ENCODE data around the gene PLCH2.

PLCH2 gene, protein sequence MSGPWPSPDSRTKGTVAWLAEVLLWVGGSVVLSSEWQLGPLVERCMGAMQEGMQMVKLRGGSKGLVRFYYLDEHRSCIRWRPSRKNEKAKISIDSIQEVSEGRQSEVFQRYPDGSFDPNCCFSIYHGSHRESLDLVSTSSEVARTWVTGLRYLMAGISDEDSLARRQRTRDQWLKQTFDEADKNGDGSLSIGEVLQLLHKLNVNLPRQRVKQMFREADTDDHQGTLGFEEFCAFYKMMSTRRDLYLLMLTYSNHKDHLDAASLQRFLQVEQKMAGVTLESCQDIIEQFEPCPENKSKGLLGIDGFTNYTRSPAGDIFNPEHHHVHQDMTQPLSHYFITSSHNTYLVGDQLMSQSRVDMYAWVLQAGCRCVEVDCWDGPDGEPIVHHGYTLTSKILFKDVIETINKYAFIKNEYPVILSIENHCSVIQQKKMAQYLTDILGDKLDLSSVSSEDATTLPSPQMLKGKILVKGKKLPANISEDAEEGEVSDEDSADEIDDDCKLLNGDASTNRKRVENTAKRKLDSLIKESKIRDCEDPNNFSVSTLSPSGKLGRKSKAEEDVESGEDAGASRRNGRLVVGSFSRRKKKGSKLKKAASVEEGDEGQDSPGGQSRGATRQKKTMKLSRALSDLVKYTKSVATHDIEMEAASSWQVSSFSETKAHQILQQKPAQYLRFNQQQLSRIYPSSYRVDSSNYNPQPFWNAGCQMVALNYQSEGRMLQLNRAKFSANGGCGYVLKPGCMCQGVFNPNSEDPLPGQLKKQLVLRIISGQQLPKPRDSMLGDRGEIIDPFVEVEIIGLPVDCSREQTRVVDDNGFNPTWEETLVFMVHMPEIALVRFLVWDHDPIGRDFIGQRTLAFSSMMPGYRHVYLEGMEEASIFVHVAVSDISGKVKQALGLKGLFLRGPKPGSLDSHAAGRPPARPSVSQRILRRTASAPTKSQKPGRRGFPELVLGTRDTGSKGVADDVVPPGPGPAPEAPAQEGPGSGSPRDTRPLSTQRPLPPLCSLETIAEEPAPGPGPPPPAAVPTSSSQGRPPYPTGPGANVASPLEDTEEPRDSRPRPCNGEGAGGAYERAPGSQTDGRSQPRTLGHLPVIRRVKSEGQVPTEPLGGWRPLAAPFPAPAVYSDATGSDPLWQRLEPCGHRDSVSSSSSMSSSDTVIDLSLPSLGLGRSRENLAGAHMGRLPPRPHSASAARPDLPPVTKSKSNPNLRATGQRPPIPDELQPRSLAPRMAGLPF (N-terminal part only)

DNA sequence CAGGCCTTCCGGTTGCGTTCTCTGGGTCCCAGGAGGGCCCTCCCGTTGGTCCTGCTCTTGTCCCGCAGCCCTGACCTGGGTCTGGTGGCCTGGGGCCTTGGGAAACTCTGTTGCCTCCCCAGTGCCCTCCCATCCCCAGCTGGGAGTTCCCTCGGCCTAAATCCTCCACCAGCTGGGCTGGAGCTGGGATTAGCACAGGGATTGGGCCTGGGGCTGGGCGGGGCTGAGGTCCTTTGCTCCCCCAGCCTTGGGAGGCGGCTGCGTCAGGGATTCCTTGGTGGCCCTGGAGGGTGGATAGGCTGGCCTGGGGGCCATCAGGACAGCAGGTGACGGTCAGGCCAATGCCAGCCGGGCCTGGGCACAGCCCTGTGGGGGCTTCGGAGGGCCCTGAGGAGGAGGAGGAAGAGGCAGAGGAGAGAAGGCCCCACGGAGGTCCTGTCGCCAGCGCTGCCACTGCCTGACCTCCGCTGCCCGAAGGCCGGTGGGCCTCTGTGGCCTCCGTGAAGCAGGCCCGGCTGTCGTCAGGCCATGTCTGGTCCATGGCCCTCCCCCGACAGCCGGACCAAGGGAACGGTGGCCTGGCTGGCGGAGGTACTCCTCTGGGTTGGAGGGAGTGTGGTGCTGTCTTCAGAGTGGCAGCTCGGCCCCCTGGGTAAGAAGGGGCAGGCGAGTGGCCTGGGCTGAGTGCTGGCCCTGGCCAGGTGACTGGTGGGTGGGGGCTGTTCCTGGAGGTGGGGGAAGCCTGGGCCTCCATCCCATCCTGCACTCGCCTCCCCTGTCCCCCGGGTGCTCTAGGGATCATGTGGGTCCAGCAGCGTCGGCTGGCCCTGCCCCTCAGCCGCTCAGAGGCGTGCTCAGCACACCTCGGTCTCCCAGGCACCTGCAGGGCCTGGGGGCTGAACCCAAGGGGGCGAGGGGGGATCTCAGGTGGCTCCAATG is at the start of gene PLCH2:
TSS of gene PLCH2 (plus strand) at position 229 of the 939 bp plus-strand sequence. CDS start at position 529, 300 bp downstream.
- DNase-seq (ENCODE audit: low spot score): no peak

DNA sequence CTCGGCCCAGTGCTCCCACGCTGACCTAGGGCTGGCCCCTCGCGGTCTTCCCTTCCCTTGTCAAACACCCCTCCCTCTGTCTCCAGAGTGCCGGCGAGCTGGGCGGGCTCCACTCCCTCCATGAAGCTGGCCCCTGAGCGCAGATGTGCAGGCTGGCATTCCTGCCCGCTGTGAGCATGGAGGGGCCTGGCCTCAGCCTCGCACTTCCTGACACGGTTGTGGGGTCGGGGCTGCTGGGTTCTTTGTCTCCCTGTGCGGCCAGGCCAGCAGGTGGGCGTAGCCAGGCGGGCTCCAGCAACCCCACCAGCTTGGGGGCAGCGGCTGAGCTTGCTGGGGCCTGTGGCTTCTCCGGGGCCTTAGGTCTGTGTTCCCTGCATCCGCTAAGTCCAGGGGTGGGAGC is 49.5 kb upstream of the PLCH2 start:
- no peak for DNase-seq (ENCODE audit: low spot score)

DNA sequence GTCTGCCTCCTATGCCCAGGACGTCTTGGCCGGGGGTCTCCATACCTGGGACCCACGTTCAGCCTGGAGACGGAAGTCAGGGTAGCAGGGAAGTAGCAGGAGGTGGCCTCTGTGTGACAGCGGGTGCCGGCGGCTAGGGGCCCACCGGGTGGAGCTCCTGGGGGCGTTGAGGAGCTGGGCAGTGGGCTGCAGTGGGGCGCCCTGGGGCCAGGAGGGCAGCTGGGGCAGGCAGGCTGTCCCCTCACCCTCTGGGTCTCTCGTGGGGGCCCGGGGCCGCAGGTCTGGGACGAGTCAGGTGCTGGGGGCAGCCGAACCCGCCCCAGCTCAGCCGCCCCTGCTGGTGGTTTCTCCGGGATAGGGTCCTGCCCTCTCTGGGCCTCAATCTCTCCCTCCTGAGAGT is 49.0 kb upstream of the PLCH2 start:
- DNase-seq (ENCODE audit: low spot score): no peak

DNA sequence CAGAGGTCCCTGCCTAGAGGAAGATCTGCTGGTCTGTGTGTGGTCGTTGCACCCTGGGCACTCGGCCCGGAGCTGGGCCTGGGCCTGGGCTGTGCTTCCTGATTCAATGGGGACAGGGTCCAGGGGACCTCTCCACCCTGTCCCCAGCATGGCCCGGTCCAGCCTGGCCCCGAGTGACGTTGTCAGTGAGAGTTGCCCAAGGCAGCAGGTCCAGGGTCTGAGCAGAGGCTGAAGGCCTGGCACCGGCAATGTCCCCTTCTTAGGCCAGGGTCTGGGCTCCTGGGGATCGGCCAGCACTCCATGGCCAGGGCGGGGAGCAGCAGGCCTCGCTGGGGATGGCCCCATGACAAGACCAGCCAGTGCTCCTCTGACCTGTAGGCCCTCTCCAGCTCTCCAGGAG is 48.1 kb upstream of the PLCH2 start:
- no peak for DNase-seq (ENCODE audit: low spot score)

DNA sequence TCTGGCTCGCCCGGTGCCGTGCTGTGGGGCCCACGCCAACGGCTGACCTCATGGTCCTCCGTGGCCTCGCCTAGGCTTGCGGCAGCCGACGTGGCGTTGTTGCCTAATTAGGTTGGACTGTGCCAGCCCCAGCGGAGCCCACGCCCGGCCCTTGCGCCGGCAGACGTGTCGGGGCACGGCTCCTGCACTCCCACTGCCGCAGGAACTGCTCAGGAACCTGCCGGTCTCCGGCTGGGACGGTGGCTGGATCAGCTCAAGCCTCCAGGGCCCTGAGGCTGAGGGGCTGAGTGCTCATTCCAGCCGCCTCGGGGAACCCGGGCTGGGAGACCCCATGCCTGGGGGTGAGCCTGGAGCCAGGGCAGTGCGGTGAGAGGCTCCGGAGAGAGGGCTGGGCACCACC is 47.6 kb upstream of the PLCH2 start:
- no peak for DNase-seq (ENCODE audit: low spot score)

DNA sequence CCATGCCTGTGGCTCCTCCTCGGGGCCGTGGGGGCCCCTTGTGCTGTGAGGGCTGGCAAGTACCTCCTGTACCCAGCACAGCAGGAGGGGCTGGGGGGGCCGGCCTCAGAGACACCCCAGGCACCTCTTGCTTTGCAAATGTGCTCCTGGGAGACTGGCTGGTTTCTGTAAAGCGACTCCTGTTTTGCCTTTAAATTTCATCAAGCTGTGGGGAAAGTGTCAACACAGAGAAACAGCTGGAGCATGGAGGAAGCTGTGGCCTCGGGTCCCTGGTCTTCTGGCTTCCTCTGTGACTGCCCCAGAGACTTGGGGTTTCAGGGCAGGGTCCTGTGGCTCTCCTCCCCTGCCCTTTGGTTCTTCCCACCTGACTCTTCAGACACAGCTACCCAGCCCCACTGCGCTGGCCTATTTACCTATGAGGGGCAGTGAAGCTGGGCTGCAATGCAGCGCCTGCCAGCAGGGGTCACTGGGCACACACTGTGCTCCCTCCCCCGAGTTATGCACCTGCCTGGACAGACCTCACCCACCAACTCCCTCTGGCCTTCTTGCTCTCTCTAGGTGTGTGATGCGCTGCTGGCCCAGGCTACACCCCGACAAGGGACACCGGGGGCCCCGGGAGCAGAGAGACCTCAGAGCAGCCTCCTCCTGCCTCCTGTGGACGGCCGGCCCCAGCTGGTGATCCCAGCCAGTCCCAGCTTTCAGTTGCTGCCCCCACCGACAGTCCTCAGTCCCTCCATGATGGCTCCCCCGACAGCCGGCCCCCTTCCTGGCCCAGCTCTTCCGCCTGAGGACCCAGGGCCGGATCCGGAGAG is 46.1 kb upstream of the PLCH2 start:
- no peak for DNase-seq (ENCODE audit: low spot score)

DNA sequence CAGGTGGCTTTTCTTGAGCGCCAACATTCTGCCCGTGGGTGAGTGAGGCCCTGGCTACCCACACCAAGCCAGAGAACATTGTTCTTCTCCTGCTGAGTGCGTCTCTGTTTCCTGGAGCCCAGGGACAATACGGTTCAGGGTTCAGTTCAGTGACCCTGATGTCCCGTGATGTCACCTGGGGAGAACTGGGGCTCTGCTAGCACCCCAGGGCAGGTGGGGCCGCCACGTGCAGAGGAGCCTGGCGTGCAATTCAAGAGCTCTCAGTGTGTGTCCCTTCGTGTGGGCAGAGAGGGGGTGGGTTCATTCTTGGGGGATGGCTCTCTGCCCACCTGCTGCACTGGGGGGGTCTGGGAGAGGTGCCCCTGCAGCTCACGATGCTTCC is 45.5 kb upstream of the PLCH2 start:
- DNase-seq (ENCODE audit: low spot score): no peak

DNA sequence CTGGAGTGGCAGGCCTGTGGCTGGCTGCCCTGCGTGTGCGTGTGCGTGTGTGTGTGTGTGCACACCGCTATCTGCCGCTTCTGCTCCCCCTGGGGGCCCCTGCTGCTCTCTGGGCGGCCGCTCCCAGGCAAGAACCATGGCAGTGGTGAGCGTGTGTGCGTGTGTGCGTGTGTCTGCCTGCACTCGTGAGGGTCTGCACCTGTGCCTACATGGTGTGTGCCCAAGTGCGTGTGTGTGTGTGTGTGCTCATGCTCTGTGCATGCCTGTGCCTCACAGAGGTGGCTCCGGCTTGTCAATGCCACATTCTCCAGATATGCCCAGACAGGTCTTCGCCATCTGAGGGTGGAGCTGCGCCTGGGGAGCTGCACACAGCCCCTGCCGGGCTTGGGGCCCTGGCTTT is 45.0 kb upstream of the PLCH2 start:
- DNase-seq (ENCODE audit: low spot score): no peak

DNA sequence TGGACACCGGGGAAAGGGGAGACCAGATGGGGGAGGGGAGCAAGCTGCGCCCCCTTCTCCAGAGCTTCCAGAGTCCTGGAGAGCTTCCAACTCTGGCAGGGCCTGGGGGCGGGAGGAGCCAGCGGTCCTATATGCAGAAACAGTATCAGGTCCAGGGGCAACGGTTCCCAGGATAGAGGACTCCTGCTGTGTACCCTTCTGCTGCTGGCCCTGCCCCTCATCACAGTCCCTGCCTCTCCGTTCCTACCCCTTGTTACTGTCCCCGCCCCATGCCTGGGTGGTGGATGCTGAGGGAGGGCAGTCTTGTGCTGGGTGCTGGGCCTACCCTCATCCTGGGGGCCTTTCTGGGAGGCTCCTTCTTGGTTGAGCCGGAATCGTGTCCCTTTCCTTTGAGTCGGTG is 44.6 kb upstream of the PLCH2 start:
- DNase-seq (ENCODE audit: low spot score): no peak

DNA sequence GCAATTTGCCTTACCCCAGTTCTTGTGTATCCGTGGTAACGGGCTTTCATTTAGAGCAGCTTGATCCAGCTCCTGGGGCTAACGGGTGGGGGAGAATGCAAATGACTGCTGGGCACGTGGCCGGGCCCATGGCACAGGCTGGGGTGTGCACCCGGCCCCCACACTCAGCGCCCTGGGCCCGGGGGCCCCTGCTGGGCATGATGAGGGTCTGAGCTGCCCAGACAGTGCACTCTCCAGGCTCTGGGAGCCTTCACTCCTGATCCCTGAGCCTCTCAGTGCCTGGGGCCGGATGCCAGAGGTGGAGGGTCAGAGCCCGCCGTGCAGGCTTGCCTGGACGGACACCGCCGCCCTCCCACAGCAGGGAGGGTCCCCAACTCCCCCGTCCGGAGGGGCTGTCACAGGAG is 43.6 kb upstream of the PLCH2 start:
- no peak for DNase-seq (ENCODE audit: low spot score)

DNA sequence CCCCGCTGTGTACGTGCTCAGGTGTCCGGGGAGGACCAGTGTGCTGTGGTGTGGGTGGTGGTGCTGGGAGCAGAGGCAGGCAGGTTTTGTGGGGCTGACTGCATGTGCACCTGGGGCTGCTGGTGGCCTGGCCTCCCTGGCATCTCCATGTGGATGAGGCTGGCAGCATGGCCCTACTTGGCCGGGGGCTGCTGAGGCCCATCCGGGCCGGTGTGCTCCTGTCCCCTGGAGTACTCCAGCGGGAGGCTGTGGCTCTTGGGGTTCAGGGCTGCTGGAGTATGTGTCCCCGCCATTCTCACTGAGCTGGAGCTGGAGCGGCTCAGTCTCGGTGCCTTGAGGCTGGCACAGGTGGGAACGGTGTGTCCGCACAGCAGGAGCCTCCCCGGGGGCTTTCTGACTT is 42.9 kb upstream of the PLCH2 start:
- no peak for DNase-seq (ENCODE audit: low spot score)

DNA sequence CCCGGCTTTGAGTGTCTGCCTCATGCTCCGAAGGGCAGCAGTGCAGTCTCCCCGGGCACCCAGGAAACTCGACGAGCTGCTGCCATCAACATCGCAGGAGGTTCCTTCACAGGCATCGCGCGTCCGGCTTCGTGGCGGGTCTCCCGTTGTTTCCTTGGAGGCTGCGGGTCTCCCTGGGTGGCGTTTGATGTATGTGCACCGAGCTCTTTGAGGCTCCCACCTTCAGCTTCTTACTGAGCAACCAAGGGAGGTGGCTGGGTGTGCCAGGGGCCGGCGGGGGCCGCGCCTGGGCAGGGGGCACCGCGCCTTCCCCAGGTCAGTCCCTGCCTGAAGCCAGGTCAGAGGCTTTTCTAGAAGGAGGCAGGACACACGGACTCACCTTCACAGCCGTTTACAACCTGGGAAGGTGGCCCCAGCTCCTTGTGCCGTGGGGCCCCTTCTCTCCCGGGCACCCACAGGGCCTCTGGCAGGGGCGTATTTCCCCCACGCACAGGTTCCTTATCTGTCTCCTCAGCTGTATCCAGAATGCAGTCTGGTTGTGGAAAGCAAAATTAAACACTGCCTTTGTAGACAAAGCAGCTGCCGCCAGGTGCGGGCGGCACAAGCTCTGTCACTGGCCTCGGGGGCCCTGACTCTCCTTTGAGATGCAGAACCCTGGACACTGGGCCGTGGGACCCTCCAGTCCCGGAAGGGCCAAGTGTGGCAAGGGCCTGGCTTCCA is 42.0 kb upstream of the PLCH2 start:
- DNase-seq (ENCODE audit: low spot score): no peak

DNA sequence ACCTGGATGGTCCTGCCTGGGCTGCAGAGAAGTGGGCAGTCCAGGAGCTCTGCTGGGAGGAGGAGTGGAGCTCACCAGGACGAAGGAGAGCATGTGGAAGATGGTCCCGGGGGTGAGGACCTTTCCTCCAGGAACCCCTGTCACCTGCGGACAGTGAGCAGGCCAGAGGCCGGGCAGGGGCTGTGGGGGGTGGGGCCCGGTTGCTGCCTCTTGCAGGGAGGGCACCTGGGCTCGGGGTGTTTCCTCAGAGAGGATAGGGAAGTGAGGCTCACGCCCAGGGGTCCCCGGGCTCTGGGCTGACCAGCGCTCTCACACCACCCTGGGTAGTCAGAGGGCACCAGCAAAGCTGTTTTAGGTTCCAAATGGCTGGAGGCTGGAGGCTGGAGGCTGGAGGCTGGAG is 41.0 kb upstream of the PLCH2 start:
- DNase-seq (ENCODE audit: low spot score): no peak

DNA sequence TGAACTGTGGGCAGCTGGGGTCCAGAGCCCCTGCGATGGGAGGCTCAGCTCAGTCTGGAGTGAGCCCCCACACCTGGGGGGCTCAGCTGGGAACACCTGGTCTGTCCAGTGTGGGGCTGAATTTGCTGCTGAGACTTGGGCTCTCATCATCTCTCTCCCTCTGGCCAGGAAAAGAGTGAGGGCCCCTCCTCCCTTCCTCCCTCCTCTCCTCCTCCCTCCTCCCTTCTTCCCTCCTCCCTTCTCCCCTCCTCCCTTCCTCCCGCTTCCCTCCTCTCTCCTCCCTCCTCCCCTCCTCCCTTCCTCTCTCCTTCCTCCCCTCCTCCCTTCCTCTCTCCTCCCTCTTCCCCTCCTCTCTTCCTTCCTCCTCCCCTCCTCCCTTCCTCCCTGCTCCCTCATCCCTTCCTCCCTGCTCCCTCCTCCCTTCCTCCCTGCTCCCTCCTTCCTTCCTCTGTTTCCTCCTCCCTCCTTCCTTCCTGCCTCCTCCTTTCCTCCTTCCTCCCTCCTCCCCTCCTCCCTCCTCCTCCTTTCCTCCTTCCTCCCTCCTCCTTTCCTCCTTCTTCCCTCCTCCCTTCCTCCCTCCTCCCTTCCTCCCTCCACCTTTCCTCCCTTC is 40.2 kb upstream of the PLCH2 start:
- DNase-seq (ENCODE audit: low spot score): no peak

DNA sequence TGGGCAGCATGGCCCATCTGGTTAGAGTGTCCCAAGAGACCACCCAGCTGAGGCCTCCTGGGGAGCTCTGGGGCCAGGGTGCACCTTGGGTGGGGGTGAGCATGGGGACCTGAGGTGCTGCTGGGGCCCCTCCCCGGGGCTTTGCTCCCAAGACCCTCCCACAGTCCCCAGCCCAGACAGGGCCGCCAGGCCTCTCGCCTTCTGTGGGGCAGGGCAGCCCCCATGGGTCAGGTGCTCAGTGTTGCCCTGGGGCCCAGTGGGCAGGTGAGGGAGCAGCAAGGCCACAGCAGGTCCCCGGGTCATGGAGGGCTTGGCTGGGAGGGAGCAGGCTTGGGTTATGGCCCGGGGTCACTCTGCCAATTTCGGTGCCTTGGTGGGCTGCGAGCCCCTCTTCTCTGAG is 39.2 kb upstream of the PLCH2 start:
- DNase-seq (ENCODE audit: low spot score): no peak

DNA sequence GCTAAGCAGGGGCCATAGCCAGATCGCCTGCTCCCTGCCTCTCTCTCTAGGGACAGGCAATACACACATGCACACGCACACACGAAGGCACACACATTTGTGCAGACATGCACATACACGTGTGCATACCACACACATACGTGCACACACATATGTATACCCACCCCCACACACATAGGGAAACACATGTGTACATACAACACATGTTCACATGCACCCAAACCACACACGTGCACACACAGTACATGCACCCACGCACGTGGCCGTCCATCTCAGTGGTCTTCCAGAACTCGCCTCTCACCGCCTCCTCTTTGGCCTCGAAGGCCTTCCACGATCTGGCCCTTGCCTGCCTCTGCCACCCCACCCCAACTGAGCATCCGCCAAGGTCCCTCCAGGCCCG is 38.5 kb upstream of the PLCH2 start:
- no peak for DNase-seq (ENCODE audit: low spot score)

DNA sequence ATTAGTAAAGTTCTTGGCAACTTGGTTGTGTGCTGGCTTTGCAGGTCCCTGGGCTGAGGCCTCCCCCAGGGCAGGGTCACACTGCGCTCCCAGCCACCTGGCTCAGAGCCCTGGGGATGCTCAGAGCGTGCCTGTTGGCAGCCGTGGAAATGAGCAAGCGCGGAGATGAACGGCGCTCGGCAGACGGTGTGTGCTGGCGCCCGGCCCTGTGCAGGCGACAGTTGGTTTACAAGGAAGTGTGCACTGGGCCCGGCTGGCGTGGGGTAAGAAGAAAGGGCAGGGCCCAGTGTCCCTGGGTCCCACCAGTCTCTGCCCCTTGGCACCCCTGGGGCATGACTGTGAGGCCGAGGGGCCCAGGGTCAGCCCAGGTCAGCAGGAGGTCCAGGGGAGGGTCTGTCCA is 38.1 kb upstream of the PLCH2 start:
- peak; percentile 58 for DNase-seq (ENCODE audit: low spot score)

DNA sequence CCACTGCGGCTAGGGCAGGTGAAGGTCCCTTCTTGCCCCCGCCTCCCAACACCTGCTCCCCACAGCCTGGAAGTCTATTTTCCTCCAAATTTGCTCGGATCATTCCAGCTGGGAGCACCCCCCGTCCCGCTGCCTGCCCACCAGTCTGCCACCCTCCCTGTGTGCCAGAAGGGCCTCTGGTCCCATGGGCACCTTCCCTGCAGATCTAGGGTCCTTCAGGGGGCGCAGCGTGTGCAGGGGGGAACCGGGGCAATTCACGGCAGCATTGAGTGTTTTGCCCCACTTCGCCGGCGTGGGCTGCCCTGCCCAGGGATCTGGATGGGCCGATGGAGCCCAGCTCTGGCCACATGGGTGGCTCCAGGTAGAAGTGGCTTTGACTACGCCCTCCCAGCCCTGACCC is 37.4 kb upstream of the PLCH2 start:
- no peak for DNase-seq (ENCODE audit: low spot score)

DNA sequence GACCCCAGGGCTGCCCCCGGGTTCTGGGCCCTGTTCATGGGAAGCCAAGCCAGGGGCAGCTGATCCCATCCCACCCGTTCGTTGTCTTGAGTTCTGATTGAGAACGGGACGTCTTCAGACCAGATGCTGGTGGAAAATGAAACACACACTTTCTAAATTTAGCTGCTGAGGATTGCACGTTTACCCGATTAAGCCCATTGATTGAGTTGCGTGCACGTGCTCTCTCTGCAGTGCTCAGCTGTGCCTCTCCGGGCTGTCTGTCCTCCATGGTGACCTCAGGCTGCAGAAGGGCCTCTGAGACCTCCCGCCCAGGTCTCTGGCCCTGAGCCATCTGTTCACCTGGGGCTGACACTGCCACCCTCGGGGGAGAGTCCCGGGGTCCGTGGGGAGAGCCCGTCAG is 36.7 kb upstream of the PLCH2 start:
- no peak for DNase-seq (ENCODE audit: low spot score)
